Activated CD4-positive, alpha-beta T cell treated with anti-CD3 and anti-CD28 coated beads, Interleukin-2, amount 10 ng/mL, durations not matched to agents 24 days and 14 days (primary cell): Measurements from ENCODE around the gene SPATA13. TPM values are rescaled to one million over a fixed set of nuclear protein-coding genes. Genes with fewer than 3 reads are reported as not detected.
A peak's percentile ranks its signal among the peaks of the same experiment; 100 is the strongest.
"Not testable (repeated sequence)": the region's sequence is repeated elsewhere in the genome, so short reads cannot be mapped to it uniquely, and the experiment has no call there.

Source experiments
- DNase-seq: peaks from one replicate; pipeline ENCODE4 v3.0.0; 2022
- H3K27ac Mint-ChIP-seq: one replicate; pipeline ENCODE4 v1.8.0; 2022; ENCODE audit warnings: mild to moderate bottlenecking, mixed read lengths
- H3K27me3 Mint-ChIP-seq: one replicate; pipeline ENCODE4 v1.8.0; 2022; ENCODE audit warnings: mixed read lengths
- H3K36me3 Mint-ChIP-seq: one replicate; pipeline ENCODE4 v1.8.0; 2022; ENCODE audit warnings: low read depth, mild to moderate bottlenecking, mixed read lengths
- H3K4me1 Mint-ChIP-seq: one replicate; pipeline ENCODE4 v1.8.0; 2021; ENCODE audit warnings: mixed read lengths
- H3K4me3 Mint-ChIP-seq: one replicate; pipeline ENCODE4 v1.8.0; 2022; ENCODE audit warnings: mild to moderate bottlenecking, moderate library complexity, mixed read lengths
- H3K9me3 Mint-ChIP-seq: one replicate; pipeline ENCODE4 v1.8.0; 2021; ENCODE audit warnings: mixed read lengths
- intact Hi-C: fragments of 100-400 bp; cut with micrococcal nuclease; formaldehyde crosslinking; loops from one replicate; pipeline ENCODE4 v1.15.1; 2023
- total RNA-seq: library from RNA; stranded (reverse); gene quantifications from 2 replicates; pipeline ENCODE4 v1.2.3, GENCODE V29; 2022

The SPATA13 gene
- total RNA-seq, 1 donor from 2014 or later, result 43.6 TPM

DNA sequence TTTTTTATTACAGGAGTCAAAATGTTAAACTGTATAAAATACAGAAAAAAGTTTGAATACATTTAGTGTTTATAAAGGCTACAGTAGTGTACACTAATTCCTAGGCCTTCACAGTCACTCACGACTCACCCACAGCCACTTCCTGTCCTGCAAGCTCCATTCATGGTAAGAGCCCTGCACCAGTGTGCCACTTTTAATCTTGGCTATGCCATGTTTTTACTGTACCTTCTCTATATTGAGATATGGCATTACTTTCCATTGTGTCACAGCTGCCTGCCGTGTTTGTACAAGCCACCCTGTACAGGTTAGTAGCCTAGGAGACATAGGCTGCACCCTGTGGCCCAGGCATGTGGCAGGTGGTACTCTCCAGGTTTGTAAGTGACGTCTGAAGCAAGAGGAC is 180.9 kb downstream of the SPATA13 start:
- no peak overlapping the region for H3K4me3 Mint-ChIP-seq

DNA sequence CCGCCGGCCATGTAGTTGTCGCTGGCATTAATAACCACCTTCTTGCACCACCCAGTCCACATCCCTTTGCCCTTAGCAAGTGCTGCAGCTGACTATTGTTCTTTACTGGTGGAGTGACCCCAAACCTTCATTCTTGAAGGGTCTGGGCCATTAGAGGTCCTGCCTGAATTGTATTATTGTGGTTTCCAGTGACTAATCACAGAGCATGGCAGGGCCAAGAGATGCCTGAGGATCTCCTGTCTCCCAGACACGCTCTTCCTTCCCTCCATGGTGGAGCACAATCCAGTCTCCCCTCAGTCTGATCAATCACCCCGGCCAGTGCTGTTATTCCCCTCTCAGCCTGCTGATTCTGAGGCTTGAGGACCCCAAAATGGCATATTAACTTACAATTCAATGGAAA is 187.9 kb downstream of the SPATA13 start:
- intact Hi-C loops, result no loop called here
- Mint-ChIP-seq H3K4me3 (no peak overlapping the region), H3K36me3 (no peaks in the 10 kb centered on the region), H3K4me1 (no peaks in the 10 kb centered on the region), H3K9me3 (no peaks in the 10 kb centered on the region), H3K27me3 (peaks cover 11% of the 10 kb centered on the region), H3K27ac (no peak overlapping the region)
- peak; percentile 34 for DNase-seq

More for the DNA sequence above, 180.9 kb downstream of the SPATA13 start:
- intact Hi-C loops, result no loop called here
- Mint-ChIP-seq H3K27me3 (peaks cover 16% of the 10 kb centered on the region), H3K9me3 (no peaks in the 10 kb centered on the region), H3K27ac (no peak overlapping the region), H3K36me3 (no peaks in the 10 kb centered on the region), H3K4me1 (no peaks in the 10 kb centered on the region)
- peak; percentile 39 for DNase-seq

DNA sequence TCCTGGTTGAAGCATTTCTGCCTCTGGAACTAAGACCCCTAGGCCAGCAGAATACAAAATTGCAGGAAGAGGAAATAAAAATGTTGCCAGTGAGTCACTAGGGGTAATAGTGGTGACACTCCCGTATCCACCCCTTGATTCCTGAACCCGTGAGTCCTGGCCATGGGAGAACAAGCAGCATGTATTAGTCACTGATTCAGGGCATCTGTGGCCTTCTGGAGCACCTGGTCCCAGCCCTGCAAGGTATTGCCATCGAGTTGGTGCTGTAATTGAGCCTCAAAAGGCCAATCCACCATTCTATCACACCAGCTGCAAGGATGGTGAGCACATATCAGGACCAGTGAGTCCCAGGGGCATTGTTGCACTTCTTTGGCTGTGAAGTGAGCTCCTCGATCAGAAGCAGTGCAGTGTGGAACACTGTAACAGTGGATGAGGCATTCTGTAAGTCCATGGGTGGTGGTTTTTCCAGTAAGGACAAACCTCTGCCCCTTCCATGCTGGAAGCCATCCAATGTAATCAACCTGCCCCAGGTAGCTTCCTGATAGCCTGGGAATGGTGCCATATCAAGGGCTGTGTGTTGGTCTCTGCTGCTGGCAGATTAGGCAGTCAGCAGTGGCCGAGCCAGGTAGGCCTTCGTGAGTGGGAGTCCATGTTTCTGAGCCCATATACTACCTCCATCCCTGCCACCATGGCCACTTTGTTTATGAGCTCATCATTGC is 188.4 kb downstream of the SPATA13 start:
- no peak for DNase-seq
- Mint-ChIP-seq H3K36me3 (no peaks in the 10 kb centered on the region), H3K4me3 (no peak overlapping the region), H3K9me3 (no peaks in the 10 kb centered on the region), H3K27ac (no peak overlapping the region), H3K4me1 (no peaks in the 10 kb centered on the region), H3K27me3 (peaks cover 9% of the 10 kb centered on the region)
- intact Hi-C loops, result no loop called here

DNA sequence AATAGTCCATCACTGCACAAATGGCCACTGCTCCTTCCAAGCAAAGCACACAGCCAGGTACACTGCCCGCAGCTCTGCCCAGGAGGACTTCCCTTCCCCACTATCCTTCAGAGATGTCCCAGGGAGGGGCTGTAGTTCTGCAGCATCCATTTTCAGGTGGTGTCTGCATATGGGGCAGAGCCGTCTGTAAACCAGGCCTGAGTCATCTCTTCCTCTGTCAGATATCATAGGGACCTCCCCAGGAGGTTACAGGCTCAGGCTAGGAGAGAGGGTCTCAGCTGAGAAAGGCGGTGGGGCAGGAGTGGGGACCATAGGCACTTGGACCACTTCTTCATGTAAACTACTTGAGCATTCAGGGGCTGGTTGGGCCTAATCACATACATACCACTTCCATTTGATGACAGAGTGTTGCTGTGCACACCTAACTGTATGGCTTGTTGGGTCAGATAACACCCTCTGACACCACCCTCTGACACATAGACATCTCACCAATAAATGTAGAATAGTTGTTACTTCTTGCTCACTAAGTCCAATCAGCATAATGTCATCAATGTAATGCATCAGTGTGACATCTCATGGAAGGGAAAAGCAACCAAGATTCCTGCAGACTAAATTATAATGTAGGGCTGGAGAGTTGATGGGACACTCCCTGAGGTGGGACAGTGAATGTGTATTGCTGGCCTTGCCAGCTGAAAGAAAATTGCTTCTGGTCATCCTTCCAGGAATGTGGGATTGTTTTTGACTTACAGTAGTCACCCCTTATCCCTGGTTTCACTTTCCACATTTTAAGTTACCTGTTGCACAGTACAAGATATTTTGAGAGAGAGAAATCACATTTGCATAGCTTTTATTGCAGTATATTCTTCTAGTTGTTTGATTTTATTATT is 189.5 kb downstream of the SPATA13 start:
- H3K27ac Mint-ChIP-seq, intact Hi-C loops, DNase-seq, H3K9me3 Mint-ChIP-seq, H3K4me1 Mint-ChIP-seq, H3K4me3 Mint-ChIP-seq, H3K27me3 Mint-ChIP-seq, H3K36me3 Mint-ChIP-seq: not testable (repeated sequence)

DNA sequence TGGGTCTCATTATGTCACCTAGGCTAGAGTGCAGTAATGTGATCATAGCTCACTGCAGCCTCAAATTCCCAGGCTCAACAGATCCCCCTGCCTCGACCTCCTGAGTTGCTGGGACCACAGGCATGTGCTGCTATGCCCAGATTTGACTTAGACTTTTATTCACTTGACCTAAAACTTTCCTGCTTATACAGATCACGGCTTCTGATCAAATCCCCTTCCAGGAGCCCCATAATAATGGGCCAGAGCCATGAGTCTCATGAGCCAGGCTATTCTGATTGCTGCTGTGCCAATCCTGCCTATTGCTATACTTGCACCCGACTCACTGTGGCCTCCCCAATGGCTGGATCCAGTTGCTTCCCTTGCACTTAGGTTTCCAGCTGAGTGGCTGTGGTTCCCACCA is 190.9 kb downstream of the SPATA13 start:
- H3K27me3 Mint-ChIP-seq, result no peaks in the 10 kb centered on the region
- intact Hi-C loops, result no loop called here
- no peaks in the 10 kb centered on the region for H3K4me1 Mint-ChIP-seq
- DNase-seq, result peak; percentile 27
- H3K4me3 Mint-ChIP-seq, result no peak overlapping the region
- no peak overlapping the region for H3K27ac Mint-ChIP-seq
- H3K9me3 Mint-ChIP-seq, result no peaks in the 10 kb centered on the region
- no peaks in the 10 kb centered on the region for H3K36me3 Mint-ChIP-seq

DNA sequence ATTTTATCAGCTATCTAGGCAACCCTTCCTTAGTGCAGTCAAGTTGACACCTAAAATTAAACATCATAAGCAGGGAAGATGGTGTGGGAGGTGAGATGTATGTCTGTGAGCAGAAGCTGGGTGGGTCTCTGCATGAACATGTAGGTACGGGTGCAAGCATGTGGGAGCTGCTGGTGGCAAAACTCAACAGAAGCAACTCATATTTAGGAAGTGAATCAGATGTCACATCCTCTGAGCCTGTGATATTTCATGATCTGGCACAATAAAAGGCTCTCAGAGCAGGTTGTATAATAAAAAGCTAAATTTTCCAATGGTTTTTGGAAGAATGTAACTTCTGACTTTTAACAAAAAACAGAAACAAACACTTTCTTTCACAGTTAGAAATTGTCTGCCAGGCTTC is 193.2 kb downstream of the SPATA13 start:
- Mint-ChIP-seq H3K4me3 (no peak overlapping the region), H3K4me1 (no peaks in the 10 kb centered on the region), H3K9me3 (no peaks in the 10 kb centered on the region), H3K27ac (no peak overlapping the region), H3K27me3 (no peaks in the 10 kb centered on the region), H3K36me3 (no peaks in the 10 kb centered on the region)
- DNase-seq, result peak; percentile 40
- intact Hi-C loops, result no loop called here

DNA sequence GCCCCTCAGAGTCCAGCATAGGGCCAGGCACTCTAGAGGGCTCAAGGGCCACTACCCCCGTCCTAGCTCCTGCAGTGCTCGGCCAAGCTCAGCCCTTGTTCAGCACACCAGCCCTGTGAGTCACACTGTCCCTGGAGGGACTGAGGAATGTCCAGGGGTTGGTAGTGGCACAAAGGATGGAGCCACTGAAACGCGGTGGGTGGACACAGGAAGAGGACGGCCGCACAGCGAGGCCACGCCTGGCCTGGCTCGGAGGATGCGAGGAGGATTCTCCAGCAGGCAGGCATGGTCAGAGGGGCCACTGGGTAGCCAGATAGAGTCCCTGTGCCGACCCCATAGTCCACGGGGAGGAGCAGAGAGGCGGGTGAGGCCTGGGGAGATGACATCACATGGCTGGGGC is 194.6 kb downstream of the SPATA13 start:
- Mint-ChIP-seq H3K9me3 (no peaks in the 10 kb centered on the region), H3K27me3 (no peaks in the 10 kb centered on the region), H3K36me3 (no peaks in the 10 kb centered on the region), H3K4me3 (no peak overlapping the region), H3K27ac (no peak overlapping the region), H3K4me1 (no peaks in the 10 kb centered on the region)
- no peak for DNase-seq
- intact Hi-C loops, result no loop called here

DNA sequence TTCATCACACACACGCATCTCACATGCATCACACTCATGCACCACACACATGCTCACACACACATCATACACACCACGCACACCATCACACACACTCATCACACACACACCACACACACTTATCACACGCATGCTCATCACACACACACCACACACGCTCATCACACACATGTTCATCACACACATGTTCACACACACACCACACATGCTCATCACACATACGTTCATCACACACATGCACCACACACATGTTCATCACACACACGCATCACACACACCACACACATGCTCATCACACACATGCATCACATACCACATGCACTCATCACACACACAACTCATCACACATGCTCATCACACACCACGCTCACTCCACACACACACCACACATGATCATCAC is 195.8 kb downstream of the SPATA13 start:
- H3K27me3 Mint-ChIP-seq, result no peaks in the 10 kb centered on the region
- no peak overlapping the region for H3K27ac Mint-ChIP-seq
- H3K4me3 Mint-ChIP-seq, result no peak overlapping the region
- no peaks in the 10 kb centered on the region for H3K36me3 Mint-ChIP-seq
- no peaks in the 10 kb centered on the region for H3K4me1 Mint-ChIP-seq
- intact Hi-C loops, result no loop called here
- no peak for DNase-seq
- no peaks in the 10 kb centered on the region for H3K9me3 Mint-ChIP-seq

Other genes starting within 250 kb of the SPATA13 start
- gene C1QTNF9, start 148.9 kb downstream of the SPATA13 start, total RNA-seq, result 0.09 TPM in 1 of 2 replicates, not detected in the other